Ascending aorta (tissue), 2 donors: ENCODE data around the gene GKN2. TPM values are rescaled to one million over a fixed set of nuclear protein-coding genes. Genes with fewer than 3 reads are reported as not detected.
A peak's percentile ranks its signal among the peaks of the same experiment; 100 is the strongest.

Experiments used
- DNase-seq, 2 donors: peaks; one replicate each; pipeline ENCODE4 v3.0.0-alpha.2; 2019; ENCODE audit warnings: low spot score in 2 of 2
- H3K27ac ChIP-seq, 2 donors: fragments of 200-600 bp; sonication (generic); one replicate each; pipeline ENCODE4 v1.5.1; 2016 to 2017; ENCODE audit warnings: mild to moderate bottlenecking in 1 of 2
- H3K27me3 ChIP-seq: fragments of 200-600 bp; sonication (generic); one replicate; pipeline ENCODE4 v1.5.1; 2017
- H3K36me3 ChIP-seq, 2 donors: fragments of 200-600 bp; sonication (generic); one replicate each; pipeline ENCODE4 v1.5.1; 2016
- H3K4me1 ChIP-seq, 2 donors: fragments of 200-600 bp; sonication (generic); one replicate each; pipeline ENCODE4 v1.5.1; 2016 to 2017; ENCODE audit warnings: mild to moderate bottlenecking in 1 of 2
- H3K4me3 ChIP-seq, 2 donors: fragments of 200-600 bp; sonication (generic); one replicate each; pipeline ENCODE4 v1.5.1; 2016 to 2017; ENCODE audit warnings: mild to moderate bottlenecking in 1 of 2
- H3K9me3 ChIP-seq, 2 donors: fragments of 200-600 bp; sonication (generic); one replicate each; pipeline ENCODE4 v1.5.1; 2016
- intact Hi-C: fragments of 100-400 bp; cut with DNase I; formaldehyde crosslinking; loops from one replicate; pipeline ENCODE4 v1.15.1; 2023
- total RNA-seq: library from RNA; depleted of rRNA; stranded (reverse); fragments of >200 nt; gene quantifications from one replicate; pipeline ENCODE4 v1.1.0, GENCODE V29; 2016
- TF ChIP-seq, protein P1 (sequence below), 3 experiments: fragments of 200-600 bp in 2 of 3; fragments of 450-650 bp in 1 of 3; sonication (generic) in 2 of 3; IDR thresholded peaks; one replicate each; pipeline ENCODE4 v1.5.1; 2016 to 2019; ENCODE audit warnings: antibody characterized with exemption in 3 of 3, mild to moderate bottlenecking in 1 of 3, moderate library complexity in 1 of 3

GKN2 gene
- total RNA-seq, 1 donor from 2014 or later, result 0.75 TPM

- Histone ChIP-seq H3K9me3 (no peaks in the 10 kb centered on the region), H3K4me1 (peaks cover 0 to 7% of the 10 kb centered on the region in 2 donors), H3K27ac (no peak overlapping the region), H3K4me3 (no peak overlapping the region), H3K27me3 (no peaks in the 10 kb centered on the region), H3K36me3 (no peaks in the 10 kb centered on the region)
- intact Hi-C loops, result no loop called here
- DNase-seq, result no peak
- TF ChIP-seq, protein P1, sequence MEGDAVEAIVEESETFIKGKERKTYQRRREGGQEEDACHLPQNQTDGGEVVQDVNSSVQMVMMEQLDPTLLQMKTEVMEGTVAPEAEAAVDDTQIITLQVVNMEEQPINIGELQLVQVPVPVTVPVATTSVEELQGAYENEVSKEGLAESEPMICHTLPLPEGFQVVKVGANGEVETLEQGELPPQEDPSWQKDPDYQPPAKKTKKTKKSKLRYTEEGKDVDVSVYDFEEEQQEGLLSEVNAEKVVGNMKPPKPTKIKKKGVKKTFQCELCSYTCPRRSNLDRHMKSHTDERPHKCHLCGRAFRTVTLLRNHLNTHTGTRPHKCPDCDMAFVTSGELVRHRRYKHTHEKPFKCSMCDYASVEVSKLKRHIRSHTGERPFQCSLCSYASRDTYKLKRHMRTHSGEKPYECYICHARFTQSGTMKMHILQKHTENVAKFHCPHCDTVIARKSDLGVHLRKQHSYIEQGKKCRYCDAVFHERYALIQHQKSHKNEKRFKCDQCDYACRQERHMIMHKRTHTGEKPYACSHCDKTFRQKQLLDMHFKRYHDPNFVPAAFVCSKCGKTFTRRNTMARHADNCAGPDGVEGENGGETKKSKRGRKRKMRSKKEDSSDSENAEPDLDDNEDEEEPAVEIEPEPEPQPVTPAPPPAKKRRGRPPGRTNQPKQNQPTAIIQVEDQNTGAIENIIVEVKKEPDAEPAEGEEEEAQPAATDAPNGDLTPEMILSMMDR (IDR thresholded peaks at IDR 0.05), result no peak
These were observed 15.2 kb downstream of the GKN2 start for GRCh38 chr2:68937346-68938055.

- DNase-seq, result no peak
- peak overlapping the region in 1 of 2 donors; percentile 55 for H3K27ac ChIP-seq
These were observed 15.8 kb downstream of the GKN2 start for GRCh38 chr2:68936889-68937288.

DNA sequence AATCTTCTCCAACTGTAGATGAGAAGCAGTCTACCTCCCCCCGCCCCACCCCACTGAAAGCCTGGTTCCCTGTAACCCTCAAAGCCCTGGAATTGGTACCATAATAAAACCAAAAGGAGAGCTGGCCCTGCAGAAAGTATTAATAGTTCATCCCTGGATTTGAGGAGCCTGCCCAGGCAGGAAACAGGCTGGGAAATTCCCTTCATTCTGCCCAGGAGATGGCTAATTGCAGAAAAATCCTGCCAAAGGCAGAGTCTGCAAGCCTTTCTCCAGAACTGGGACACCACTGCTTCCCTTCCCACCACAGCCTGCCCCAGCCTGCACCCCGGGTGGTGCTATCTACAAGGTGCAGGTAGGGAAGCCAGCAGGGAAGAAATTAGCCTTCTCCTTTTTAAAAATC, 16.3 kb downstream of the GKN2 start:
- intact Hi-C loops, result no loop called here
- DNase-seq, result no peak
- peak overlapping the region in 1 of 2 donors; percentile 55 for H3K27ac ChIP-seq
- peaks cover 0 to 7% of the 10 kb centered on the region in 2 donors for H3K4me1 ChIP-seq
- no peaks in the 10 kb centered on the region for H3K9me3 ChIP-seq
- no peaks in the 10 kb centered on the region for H3K36me3 ChIP-seq
- TF ChIP-seq, protein P1 (IDR thresholded peaks at IDR 0.05), result no peak
- H3K27me3 ChIP-seq, result no peaks in the 10 kb centered on the region
- H3K4me3 ChIP-seq, result no peak overlapping the region

More at GRCh38 chr2:68936889-68937288, 15.8 kb downstream of the GKN2 start:
- Histone ChIP-seq H3K9me3 (no peaks in the 10 kb centered on the region), H3K36me3 (no peaks in the 10 kb centered on the region), H3K4me1 (peaks cover 0 to 7% of the 10 kb centered on the region in 2 donors), H3K27me3 (no peaks in the 10 kb centered on the region), H3K4me3 (no peak overlapping the region)
- TF ChIP-seq, protein P1 (IDR thresholded peaks at IDR 0.05), result no peak
- intact Hi-C loops, result no loop called here

DNA sequence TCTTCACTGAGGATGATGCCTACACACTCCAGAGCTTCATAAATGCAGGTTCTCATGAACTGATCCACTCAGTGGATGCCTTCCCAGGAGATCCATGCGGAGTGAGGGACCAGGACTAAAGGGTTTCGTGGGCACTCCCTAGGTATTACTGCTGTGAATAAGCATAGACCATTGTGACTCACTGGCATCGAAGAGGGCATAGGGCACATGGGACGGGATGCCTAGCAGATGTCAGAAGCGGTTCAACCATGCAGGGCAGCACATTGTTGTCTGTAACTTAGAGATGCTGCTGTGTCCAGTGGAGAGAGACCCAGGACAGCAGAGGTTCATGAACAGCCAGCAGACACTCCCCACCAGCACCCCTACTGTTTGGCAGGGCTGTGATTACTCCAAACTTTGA, 17.2 kb downstream of the GKN2 start:
- Histone ChIP-seq H3K27me3 (no peaks in the 10 kb centered on the region), H3K4me1 (peaks cover 0 to 7% of the 10 kb centered on the region in 2 donors), H3K27ac (no peak overlapping the region), H3K9me3 (no peaks in the 10 kb centered on the region), H3K36me3 (no peaks in the 10 kb centered on the region), H3K4me3 (no peak overlapping the region)
- no peak for DNase-seq
- TF ChIP-seq, protein P1 (IDR thresholded peaks at IDR 0.05), result no peak
- intact Hi-C loops, result no loop called here

- TF ChIP-seq, protein P1 (IDR thresholded peaks at IDR 0.05), result no peak
- Histone ChIP-seq H3K9me3 (no peaks in the 10 kb centered on the region), H3K27ac (no peak overlapping the region), H3K36me3 (no peaks in the 10 kb centered on the region), H3K27me3 (no peaks in the 10 kb centered on the region), H3K4me1 (peaks cover 0 to 7% of the 10 kb centered on the region in 2 donors), H3K4me3 (no peak overlapping the region)
- no peak for DNase-seq
- intact Hi-C loops, result no loop called here
These were observed 18.7 kb downstream of the GKN2 start for GRCh38 chr2:68934021-68934420.
